NB4 (cell line): ENCODE measurements around the gene GJA10.

ENCODE experiments used
- DNase-seq: peaks from one replicate; pipeline ENCODE4 v3.0.0; 2010; ENCODE audit warnings: low read depth
- H3K4me3 ChIP-seq: one replicate; pipeline ENCODE4 v1.5.1; 2011; ENCODE audit warnings: mild to moderate bottlenecking, low read depth, low read length, moderate library complexity
- MAX ChIP-seq: IDR thresholded peaks from 2 replicates; pipeline ENCODE4 v1.6.1; 2011; ENCODE audit warnings: low read depth, low read length
- MYC ChIP-seq: IDR thresholded peaks from 2 replicates; pipeline ENCODE4 v1.6.1; 2011; ENCODE audit warnings: low read depth, low read length
- POLR2A ChIP-seq: IDR thresholded peaks from 2 replicates; pipeline ENCODE4 v1.6.1; 2011; ENCODE audit warnings: mild to moderate bottlenecking; ENCODE audit not compliant: insufficient read length; ENCODE audit errors: extremely low read depth
- TF ChIP-seq, protein P1 (sequence below): IDR thresholded peaks from one replicate; pipeline ENCODE4 v1.5.1; 2012; ENCODE audit warnings: low read depth, low read length

Gene GJA10

DNA sequence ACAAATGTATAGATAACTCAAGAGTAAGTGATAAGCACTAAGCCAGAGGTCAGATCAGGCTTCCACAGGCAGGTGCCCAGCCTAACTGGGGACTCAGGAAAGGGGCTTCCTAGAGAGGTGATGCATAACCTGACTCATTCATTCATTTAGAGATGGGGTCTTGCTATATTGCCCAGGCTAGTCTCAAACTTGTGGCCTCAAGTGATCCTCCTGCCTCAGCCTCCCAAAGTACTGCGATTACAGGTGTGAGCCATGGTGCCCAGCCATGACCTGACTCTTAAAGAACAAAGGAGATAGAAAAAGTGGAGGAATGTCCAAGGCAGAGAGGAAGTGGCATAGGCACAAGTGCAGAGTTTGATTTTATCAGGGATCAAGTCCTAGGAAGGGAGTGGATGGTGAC is 41.9 kb downstream of the GJA10 start:
- no peak for DNase-seq
- TF ChIP-seq MYC (no peak), POLR2A (no peak), MAX (no peak)
- TF ChIP-seq, protein P1, sequence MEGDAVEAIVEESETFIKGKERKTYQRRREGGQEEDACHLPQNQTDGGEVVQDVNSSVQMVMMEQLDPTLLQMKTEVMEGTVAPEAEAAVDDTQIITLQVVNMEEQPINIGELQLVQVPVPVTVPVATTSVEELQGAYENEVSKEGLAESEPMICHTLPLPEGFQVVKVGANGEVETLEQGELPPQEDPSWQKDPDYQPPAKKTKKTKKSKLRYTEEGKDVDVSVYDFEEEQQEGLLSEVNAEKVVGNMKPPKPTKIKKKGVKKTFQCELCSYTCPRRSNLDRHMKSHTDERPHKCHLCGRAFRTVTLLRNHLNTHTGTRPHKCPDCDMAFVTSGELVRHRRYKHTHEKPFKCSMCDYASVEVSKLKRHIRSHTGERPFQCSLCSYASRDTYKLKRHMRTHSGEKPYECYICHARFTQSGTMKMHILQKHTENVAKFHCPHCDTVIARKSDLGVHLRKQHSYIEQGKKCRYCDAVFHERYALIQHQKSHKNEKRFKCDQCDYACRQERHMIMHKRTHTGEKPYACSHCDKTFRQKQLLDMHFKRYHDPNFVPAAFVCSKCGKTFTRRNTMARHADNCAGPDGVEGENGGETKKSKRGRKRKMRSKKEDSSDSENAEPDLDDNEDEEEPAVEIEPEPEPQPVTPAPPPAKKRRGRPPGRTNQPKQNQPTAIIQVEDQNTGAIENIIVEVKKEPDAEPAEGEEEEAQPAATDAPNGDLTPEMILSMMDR, result no peak
- no peak overlapping the region for H3K4me3 ChIP-seq

- TF ChIP-seq POLR2A (no peak), MYC (no peak), MAX (no peak)
- TF ChIP-seq, protein P1, result no peak
- no peak for DNase-seq
- no peak overlapping the region for H3K4me3 ChIP-seq
Measured at GRCh38 chr6:89938014-89938413, 43.7 kb downstream of the GJA10 start.

DNA sequence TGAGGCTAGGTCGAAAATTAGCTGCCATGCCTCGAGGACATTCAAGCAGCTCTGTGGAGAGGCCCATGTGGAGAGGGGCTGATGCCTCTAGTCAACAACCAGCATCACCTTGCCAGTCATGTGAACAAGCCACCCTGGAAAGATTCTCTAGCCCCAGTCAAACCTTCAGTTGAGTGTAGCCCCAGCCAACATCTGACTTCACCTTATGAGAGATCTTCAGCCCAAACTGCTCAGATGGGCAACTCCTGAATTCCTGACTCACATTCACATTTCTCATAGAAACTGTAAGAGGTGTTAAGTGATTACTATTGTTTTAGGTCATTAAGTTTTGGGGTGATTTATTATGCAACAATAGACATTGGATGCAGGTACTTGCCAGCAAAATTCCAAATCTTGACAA is 44.9 kb downstream of the GJA10 start:
- no peak for DNase-seq
- no peak for TF ChIP-seq MAX
- no peak for TF ChIP-seq MYC
- TF ChIP-seq, protein P1, result no peak
- no peak for TF ChIP-seq POLR2A
- H3K4me3 ChIP-seq, result no peak overlapping the region

DNA sequence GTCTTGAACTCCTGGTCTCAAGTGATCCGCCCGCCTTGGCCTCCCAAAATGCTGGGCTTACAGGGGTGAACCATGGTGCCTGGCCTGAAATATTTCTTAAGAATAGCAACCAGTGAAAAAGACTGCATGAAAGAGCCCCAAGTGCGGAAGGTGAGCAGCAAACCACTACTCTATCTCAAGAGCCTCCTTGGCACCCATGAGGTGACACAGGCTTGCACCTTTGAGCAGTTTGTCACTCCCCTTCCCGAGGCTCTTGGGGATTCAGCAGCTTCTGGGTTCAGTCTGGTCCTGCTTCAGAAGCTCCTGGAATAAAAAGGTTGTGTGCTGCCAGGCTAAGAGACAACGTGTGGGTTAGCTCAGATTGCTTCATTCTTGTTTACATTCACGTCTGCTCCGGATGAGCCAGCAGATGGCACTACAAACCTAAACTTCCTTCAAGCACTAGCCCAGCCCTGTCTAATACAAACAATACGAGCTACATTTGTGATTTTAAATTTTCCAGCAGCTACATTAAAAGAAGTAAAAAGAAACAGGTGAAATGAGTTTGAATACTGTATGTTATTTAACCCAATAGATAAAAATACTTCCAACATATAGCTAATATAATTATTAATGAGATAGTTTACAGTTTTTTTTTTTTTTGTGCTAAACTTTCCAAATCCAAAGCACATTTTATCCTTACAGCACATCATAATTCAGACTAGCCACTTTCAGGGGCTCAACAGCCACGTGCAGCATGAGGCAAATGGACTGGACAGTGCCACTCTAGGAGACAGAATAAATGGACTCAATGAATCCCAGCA is 46.2 kb downstream of the GJA10 start:
- peak; percentile 81 for DNase-seq
- TF ChIP-seq, protein P1, result peak; percentile 84
- peak; percentile 20; the same call in 1 of the 2 replicates for TF ChIP-seq MAX
- TF ChIP-seq MYC, result no peak
- no peak overlapping the region for H3K4me3 ChIP-seq

DNA sequence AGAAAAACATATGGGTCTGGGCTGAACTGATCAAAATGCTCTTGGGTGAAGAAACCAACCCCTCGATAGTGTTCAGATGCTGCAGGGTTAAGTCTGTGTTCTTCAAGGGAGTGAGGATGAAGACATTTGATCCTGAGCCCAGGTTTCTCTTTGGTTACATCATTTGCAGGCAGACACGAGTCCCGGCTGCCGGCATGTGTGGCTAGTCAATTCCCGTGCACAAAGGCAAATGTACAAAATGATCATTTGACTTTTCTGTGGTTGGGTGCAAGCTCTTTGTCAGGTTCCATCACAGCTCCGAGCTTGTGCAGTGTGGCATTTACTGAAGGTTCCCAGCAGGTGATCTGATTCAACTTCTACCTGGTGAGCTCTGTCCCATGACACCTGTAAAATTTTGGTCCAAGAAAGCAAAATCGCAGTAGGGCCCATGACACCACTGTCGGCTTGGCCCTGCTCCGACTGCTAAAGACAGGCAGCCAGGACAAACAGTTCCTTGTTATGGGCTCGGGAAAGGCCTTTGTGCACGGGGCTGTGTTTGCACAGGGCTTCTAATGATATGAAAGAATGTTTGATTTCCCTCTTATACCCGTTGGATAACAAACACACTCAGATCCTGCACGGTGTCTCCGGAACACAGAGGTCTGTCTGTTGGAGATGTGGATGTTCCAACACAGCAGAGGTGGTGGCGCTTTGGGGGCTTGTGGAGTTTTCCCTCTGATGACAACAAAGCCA is 46.9 kb downstream of the GJA10 start:
- no peak for TF ChIP-seq MYC
- no peak for TF ChIP-seq MAX
- no peak for TF ChIP-seq POLR2A
- TF ChIP-seq, protein P1, result no peak
- H3K4me3 ChIP-seq, result no peak overlapping the region
- no peak for DNase-seq
